Caki2 (cell line): ENCODE data around the gene SUGCT. TPM values are rescaled to one million over a fixed set of nuclear protein-coding genes. Genes with fewer than 3 reads are reported as not detected.

Experiments used
- DNase-seq: peaks from one replicate; pipeline ENCODE4 v3.0.0-alpha.2; 2015; ENCODE audit warnings: low read depth
- in situ Hi-C: cut with HindIII; loops from 2 replicates; pipeline ENCODE4 v1.10.0; 2016; ENCODE audit warnings: low sequenced_read_pairs, low pct_unique_long_range_greater_than_20kb, mixed read lengths
- total RNA-seq: library from RNA; depleted of rRNA; stranded (reverse); fragments of >200 nt; shearing (Covaris generic); gene quantifications from 2 replicates; pipeline ENCODE4 v1.2.3, GENCODE V29; 2014; ENCODE audit warnings: low replicate concordance

SUGCT gene
- total RNA-seq, 1 experiment from 2014 or later: 9.7 TPM

DNA sequence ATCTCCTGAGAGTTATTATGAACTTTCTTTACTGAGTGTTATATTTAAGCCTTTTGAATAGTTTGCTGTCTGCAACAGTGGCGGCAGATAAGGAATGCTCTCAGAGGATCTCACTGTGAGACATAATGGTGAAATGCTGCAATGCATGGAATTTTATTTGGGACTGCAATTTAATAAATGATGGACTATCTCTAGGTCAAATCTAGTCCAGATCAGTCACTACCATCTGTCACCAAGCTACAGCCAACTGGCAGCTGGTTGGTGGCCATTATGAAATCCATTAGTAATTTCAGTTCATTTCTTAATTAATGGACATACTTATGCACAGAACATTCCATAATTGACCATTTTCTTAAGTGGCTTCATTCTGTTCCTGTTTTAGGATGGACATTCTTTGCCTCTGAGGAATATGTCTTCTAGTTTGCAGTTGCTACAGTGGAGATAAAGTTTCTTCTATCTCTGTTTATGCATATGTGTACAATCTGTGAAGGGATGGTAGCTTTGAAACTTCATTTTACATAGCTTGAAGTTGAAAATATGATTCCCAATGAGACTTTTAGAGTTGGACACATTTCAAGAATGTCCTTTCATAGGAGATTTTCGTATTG is 586.6 kb downstream of the SUGCT start:
- in situ Hi-C loops: no loop called here
- no peak for DNase-seq

DNA sequence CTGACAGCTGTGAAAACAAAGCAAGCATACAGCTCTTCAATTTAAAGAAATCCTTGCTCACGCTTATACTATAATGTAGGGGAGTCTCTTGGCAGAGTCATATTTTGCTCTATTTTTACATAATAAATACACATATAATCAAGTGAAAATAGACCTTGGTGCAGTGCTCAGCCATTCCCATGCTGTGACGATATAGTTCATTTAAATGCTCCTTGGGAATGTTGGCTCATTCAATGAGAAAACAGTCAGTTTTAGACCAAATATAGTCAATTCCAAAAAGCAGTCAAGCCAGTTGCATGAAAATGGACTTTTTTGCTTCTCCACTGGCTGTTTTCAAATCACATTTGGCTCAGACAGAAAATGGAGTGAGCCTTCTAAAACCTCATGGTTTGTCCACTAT is 587.4 kb downstream of the SUGCT start:
- no peak for DNase-seq
- in situ Hi-C loops: no loop called here

GRCh38 chr7:40723829-40724228 is 589.0 kb downstream of the SUGCT start:
- in situ Hi-C loops: no loop called here
- no peak for DNase-seq

GRCh38 chr7:40726559-40726958 is 591.8 kb downstream of the SUGCT start:
- in situ Hi-C loops: no loop called here
- DNase-seq: no peak

DNA sequence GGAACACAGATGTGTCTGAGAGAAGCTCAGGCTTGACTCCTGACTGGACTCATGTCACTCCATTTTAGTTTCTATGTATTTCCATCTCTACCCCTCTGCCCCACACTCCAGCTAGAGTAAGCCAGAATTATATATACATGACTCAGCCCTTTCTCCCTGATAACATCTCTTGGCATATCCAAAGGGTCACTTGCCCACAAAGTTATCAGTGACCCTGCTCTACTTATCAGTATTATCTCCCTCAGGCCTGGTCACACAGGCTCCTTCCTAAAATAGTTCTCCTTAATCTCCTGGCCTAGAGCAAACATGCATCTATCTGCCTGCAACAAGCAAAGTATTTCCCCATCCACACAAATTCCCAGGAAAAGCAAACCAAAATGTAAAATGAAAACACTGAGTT is 598.3 kb downstream of the SUGCT start:
- DNase-seq: peak; percentile 26
- in situ Hi-C loops: no loop called here

- DNase-seq: peak; percentile 37
- in situ Hi-C loops: no loop called here
Measured at GRCh38 chr7:40733578-40733977, 598.8 kb downstream of the SUGCT start.

GRCh38 chr7:40739257-40739656 is 604.5 kb downstream of the SUGCT start:
- no peak for DNase-seq
- in situ Hi-C loops: no loop called here

DNA sequence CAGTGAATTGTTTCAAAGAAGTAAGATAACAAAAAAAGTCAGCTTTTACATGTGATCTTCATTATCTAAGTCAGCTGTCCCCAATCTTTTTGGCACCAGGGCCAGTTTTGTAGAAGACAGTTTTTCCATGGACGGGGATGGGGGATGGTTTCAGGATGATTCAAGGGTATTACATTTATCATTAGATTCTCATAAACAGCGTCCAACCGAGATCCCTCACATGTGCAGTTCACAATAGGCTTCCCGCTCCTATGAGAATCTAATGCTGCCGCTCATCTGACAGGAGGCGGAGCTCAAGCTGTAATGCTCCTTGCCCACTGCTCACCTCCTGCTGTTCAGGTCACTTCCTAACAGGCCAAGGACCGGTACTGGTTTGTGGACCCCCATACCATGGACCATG is 607.5 kb downstream of the SUGCT start:
- no peak for DNase-seq
- in situ Hi-C loops: no loop called here

DNA sequence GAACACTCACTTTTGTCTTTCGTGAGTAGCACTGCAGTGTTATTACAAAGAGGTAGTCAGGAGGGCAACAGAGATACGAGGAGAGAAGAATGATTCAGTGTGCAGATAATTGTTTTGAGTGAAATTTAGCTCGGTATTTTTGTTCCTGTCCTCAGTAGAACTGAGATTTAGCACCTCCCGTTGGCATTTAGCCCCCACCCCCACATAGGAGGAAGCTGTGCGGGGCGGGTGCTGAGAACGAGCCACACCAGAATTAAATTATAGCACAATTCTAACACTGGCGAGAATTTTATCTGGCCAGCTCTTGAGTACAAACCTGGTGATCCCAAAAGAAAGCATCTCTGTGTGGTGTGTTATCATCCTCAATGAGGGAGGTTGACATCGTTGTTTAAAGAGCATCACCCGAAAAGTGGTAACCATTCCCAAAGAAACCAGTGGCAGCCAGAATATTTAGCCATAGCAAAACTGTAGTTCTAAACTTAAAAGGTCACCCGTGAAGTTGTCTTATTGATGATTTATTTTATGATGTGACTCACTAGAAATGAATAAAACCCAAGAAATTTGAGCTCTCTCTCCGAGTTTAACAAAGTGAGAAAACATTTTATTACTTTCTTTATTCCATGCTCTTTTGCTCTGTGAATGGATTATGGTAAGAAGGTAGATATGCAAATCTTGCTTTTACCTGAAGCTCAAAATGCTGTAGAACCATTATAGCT is 612.2 kb downstream of the SUGCT start:
- DNase-seq: no peak
- in situ Hi-C loops: no loop called here

GRCh38 chr7:40747856-40748255 is 613.1 kb downstream of the SUGCT start:
- in situ Hi-C loops: no loop called here
- no peak for DNase-seq

- in situ Hi-C loops: no loop called here
- no peak for DNase-seq
Measured at GRCh38 chr7:40749877-40750276, 615.1 kb downstream of the SUGCT start.

DNA sequence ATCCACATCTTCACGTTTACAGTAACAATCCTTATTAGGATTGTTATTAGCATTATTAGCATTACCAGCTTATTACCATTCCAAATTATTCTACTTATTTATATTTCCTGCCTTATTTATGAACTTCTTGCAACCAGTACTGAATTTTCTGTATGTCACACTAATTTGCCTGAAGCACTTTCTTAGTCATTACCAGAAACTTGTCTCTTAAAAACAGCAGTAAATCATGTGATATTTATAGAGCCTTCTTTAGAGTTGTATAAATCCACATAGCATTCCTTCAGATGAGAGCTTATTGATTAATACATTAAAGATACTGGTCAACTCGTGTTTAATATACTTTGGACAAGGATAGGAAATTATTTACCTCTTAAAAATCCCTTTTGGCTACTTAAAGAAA is 618.6 kb downstream of the SUGCT start:
- in situ Hi-C loops: no loop called here
- DNase-seq: no peak

- in situ Hi-C loops: no loop called here
Measured at GRCh38 chr7:40755438-40755837, 620.6 kb downstream of the SUGCT start.

DNA sequence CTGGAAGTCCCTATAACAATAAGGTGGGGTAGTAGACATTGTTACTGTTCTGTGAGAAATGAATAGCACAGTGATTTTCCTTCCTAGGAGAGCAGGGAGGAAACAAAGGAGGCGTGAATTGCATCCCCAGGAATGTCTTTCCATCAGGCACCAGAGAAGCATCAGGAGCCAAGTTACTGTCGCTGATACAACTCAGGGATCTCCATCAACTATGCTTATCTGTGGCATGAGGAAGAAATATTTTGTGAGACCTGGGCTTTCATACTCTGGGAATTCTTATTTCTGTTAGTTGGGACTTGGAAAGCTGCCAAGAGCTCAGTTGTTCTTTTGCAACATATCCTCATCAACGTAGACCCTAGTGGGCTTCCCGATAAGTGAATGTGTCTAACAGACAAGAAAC is 622.3 kb downstream of the SUGCT start:
- in situ Hi-C loops: no loop called here
- no peak for DNase-seq

More at GRCh38 chr7:40755438-40755837, 620.6 kb downstream of the SUGCT start:
- DNase-seq: no peak

GRCh38 chr7:40758590-40758989 is 623.8 kb downstream of the SUGCT start:
- in situ Hi-C loops: no loop called here
- no peak for DNase-seq

DNA sequence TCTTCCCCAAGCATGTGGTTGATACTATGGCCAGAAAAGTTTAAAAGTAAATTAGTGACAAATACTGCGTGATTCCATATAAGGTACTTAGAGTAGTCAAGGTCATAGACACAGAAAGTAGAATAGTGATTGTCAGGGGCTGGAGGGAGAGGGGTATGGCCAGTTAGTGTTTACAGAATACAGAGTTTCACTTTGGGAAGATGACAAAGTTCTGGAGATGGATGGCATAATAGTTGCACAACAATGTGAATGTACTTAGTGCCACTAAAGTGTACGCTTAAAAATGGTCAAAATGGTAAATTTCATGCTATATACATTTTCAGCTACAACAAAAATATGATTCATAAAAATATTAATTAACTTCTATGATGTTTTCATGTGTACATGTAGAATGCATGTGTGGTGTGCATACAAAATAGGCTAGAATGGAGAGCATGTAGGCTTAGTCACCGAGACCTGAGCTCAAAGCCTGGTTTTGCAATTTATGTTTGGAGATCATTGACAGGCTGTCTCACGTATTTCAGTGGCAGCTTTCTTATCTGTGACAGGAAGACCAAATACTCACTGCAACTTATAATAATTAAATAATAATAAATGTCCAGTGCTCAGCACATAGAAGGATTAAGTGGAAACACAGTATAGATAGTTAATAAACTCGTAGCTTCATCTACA is 625.6 kb downstream of the SUGCT start:
- DNase-seq: no peak

GRCh38 chr7:40760987-40761386 is 626.2 kb downstream of the SUGCT start:
- peak; percentile 68 for DNase-seq
- in situ Hi-C loops: no loop called here

More for the DNA sequence above, 625.6 kb downstream of the SUGCT start:
- in situ Hi-C loops: no loop called here

GRCh38 chr7:40761762-40762560 is 627.2 kb downstream of the SUGCT start:
- in situ Hi-C loops: no loop called here
- DNase-seq: peak; percentile 45
